ENCODE data around the gene NRP2.

- TF ChIP-seq CTCF (IDR thresholded peaks at IDR 0.05), result no peak
- no peak for TF ChIP-seq POLR2AphosphoS5 (IDR thresholded peaks at IDR 0.05)
Measured at GRCh38 chr2:205699515-205700289, 17.4 kb downstream of the NRP2 start.
